Thyroid gland (tissue), 4 donors: ENCODE data around the gene ZNF486.

Source experiments
- POLR2A ChIP-seq, 2 donors: fragments of 450-650 bp; IDR thresholded peaks; one replicate each; pipeline ENCODE4 v1.6.1; 2017; ENCODE audit warnings: antibody characterized with exemption in 2 of 2, mild to moderate bottlenecking in 2 of 2, moderate library complexity in 1 of 2
- TF ChIP-seq, protein P1 (sequence below), 6 experiments: fragments of 200-600 bp in 3 of 6; fragments of 450-650 bp in 3 of 6; sonication (generic) in 3 of 6; IDR thresholded peaks; one replicate each; pipeline ENCODE4 v1.5.1; 2016 to 2019; ENCODE audit warnings: antibody characterized with exemption in 6 of 6, mild to moderate bottlenecking in 2 of 6, inconsistent platforms in 1 of 6, moderate library complexity in 1 of 6

DNA sequence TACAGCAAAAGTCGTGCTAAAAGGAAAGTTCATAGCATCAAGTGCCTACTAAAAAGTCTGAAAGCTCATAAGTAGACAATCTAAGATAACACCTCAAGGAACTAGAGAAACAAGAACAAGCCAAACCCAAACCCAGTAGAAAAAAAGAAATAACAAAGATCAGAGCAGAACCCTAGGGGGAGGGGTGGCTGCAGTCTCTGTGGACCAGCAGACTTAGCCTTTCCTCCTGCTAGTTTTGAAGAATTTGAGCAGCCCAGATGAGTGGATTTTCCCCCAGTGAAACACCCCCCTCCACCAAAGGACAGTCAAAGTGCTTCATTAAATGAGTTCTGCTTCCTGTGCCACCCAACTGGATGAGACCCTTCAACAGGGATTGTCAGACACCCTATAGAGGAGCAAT, 2.6 kb upstream of the ZNF486 start:
- no peak for TF ChIP-seq POLR2A (IDR thresholded peaks at IDR 0.05)
- TF ChIP-seq, protein P1, sequence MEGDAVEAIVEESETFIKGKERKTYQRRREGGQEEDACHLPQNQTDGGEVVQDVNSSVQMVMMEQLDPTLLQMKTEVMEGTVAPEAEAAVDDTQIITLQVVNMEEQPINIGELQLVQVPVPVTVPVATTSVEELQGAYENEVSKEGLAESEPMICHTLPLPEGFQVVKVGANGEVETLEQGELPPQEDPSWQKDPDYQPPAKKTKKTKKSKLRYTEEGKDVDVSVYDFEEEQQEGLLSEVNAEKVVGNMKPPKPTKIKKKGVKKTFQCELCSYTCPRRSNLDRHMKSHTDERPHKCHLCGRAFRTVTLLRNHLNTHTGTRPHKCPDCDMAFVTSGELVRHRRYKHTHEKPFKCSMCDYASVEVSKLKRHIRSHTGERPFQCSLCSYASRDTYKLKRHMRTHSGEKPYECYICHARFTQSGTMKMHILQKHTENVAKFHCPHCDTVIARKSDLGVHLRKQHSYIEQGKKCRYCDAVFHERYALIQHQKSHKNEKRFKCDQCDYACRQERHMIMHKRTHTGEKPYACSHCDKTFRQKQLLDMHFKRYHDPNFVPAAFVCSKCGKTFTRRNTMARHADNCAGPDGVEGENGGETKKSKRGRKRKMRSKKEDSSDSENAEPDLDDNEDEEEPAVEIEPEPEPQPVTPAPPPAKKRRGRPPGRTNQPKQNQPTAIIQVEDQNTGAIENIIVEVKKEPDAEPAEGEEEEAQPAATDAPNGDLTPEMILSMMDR (IDR thresholded peaks at IDR 0.05) = no peak
